Body of pancreas (tissue), 4 donors: ENCODE results near the gene KRT36.

Source experiments
- CTCF ChIP-seq, 7 experiments: fragments of 450-650 bp in 4 of 7; fragments of 200-600 bp in 3 of 7; sonication (generic) in 3 of 7; IDR thresholded peaks; one replicate each; pipeline ENCODE4 v1.5.1; 2016 to 2019; ENCODE audit warnings: antibody characterized with exemption in 7 of 7
- POLR2A ChIP-seq, 3 donors: fragments of 450-650 bp; IDR thresholded peaks; one replicate each; pipeline ENCODE4 v1.6.1; 2016; ENCODE audit warnings: antibody characterized with exemption in 3 of 3, mild to moderate bottlenecking in 2 of 3

GRCh38 chr17:41453066-41453465 is 36.6 kb downstream of the KRT36 start:
- TF ChIP-seq CTCF (IDR thresholded peaks at IDR 0.05) (no peak), POLR2A (IDR thresholded peaks at IDR 0.05) (no peak)
